Subcutaneous abdominal adipose tissue (tissue), 5 donors: ENCODE measurements around the gene SEC14L2.
"Not testable (repeated sequence)": the region's sequence is repeated elsewhere in the genome, so short reads cannot be mapped to it uniquely, and the experiment has no call there.

Experiments used
- H3K27ac ChIP-seq: one replicate; pipeline ENCODE4 v1.7.0; 2013; ENCODE audit warnings: low read depth, mild to moderate bottlenecking, inconsistent platforms, low read length, moderate library complexity
- H3K27me3 ChIP-seq, 5 donors: one replicate each; pipeline ENCODE4 v1.7.0; 2013; ENCODE audit warnings: low read length in 5 of 5, inconsistent platforms in 1 of 5; ENCODE audit not compliant: control insufficient read depth in 5 of 5, insufficient read depth in 4 of 5
- H3K36me3 ChIP-seq, 5 donors: one replicate each; pipeline ENCODE4 v1.7.0; 2013; ENCODE audit warnings: low read length in 5 of 5; ENCODE audit not compliant: control insufficient read depth in 5 of 5, insufficient read depth in 5 of 5
- H3K4me1 ChIP-seq, 5 donors: one replicate each; pipeline ENCODE4 v1.7.0; 2013; ENCODE audit warnings: low read length in 5 of 5, mild to moderate bottlenecking in 3 of 5, moderate library complexity in 1 of 5; ENCODE audit not compliant: control insufficient read depth in 5 of 5, insufficient read depth in 5 of 5
- H3K4me3 ChIP-seq, 5 donors: one replicate each; pipeline ENCODE4 v1.7.0; 2013; ENCODE audit warnings: low read length in 5 of 5, low read depth in 1 of 5
- H3K9ac ChIP-seq, 5 donors: one replicate each; pipeline ENCODE4 v1.7.0; 2013; ENCODE audit warnings: low read length in 5 of 5, mild to moderate bottlenecking in 4 of 5, moderate library complexity in 3 of 5
- H3K9me3 ChIP-seq, 5 donors: one replicate each; pipeline ENCODE4 v1.7.0; 2013; ENCODE audit warnings: low read length in 5 of 5; ENCODE audit not compliant: control insufficient read depth in 5 of 5
- donor health status: healthy.
- donor health status: healthy.
- donor health status: healthy.
- donor health status: healthy.
- donor health status: healthy.

Gene SEC14L2

GRCh38 chr22:30460555-30460954 is 63.7 kb downstream of the SEC14L2 start:
- not testable (repeated sequence) for H3K36me3 ChIP-seq, H3K9ac ChIP-seq, H3K27ac ChIP-seq, H3K4me1 ChIP-seq, H3K4me3 ChIP-seq, H3K9me3 ChIP-seq
- peaks cover 0 to 27% (median 5%) of the 10 kb centered on the region in 5 donors for H3K27me3 ChIP-seq

GRCh38 chr22:30469165-30469564 is 72.3 kb downstream of the SEC14L2 start:
- no peak overlapping the region for H3K4me3 ChIP-seq
- H3K9me3 ChIP-seq, result no peaks in the 10 kb centered on the region
- H3K27me3 ChIP-seq, result peaks cover 6 to 23% (median 19%) of the 10 kb centered on the region in 5 donors
- no peaks in the 10 kb centered on the region for H3K36me3 ChIP-seq
- no peak overlapping the region for H3K27ac ChIP-seq
- H3K4me1 ChIP-seq, result no peaks in the 10 kb centered on the region
- no peak overlapping the region for H3K9ac ChIP-seq

GRCh38 chr22:30470655-30471054 is 73.8 kb downstream of the SEC14L2 start:
- Histone ChIP-seq H3K9me3 (no peaks in the 10 kb centered on the region), H3K27ac (no peak overlapping the region), H3K4me1 (no peaks in the 10 kb centered on the region), H3K27me3 (peaks cover 10 to 26% (median 19%) of the 10 kb centered on the region in 5 donors), H3K4me3 (no peak overlapping the region), H3K9ac (no peak overlapping the region), H3K36me3 (no peaks in the 10 kb centered on the region)

- no peaks in the 10 kb centered on the region for H3K9me3 ChIP-seq
- no peak within 1 kb of the TSS for H3K4me3 ChIP-seq
- H3K27me3 ChIP-seq, result peaks cover 10 to 26% (median 19%) of the 10 kb centered on the region in 5 donors
- H3K4me1 ChIP-seq, result no peaks in the 10 kb centered on the region
- H3K9ac ChIP-seq, result no peak within 1 kb of the TSS
- H3K36me3 ChIP-seq, result no peaks in the 10 kb centered on the region
- H3K27ac ChIP-seq, result no peak within 1 kb of the TSS
Measured at GRCh38 chr22:30471616-30472318, 74.9 kb downstream of the SEC14L2 start, which contains the start of gene SEC14L3. Gene SEC14L3 (minus strand): TSS chr22:30472017. CDS start chr22:30471958, 59 bp downstream.

- H3K27me3 ChIP-seq, result peaks cover 10 to 26% (median 19%) of the 10 kb centered on the region in 5 donors
- no peaks in the 10 kb centered on the region for H3K36me3 ChIP-seq
- H3K4me3 ChIP-seq, result no peak overlapping the region
- H3K27ac ChIP-seq, result no peak overlapping the region
- no peaks in the 10 kb centered on the region for H3K4me1 ChIP-seq
- H3K9me3 ChIP-seq, result no peaks in the 10 kb centered on the region
- H3K9ac ChIP-seq, result no peak overlapping the region
Measured at GRCh38 chr22:30472994-30473720, 76.3 kb downstream of the SEC14L2 start.

- Histone ChIP-seq H3K27me3 (peaks cover 10 to 26% (median 19%) of the 10 kb centered on the region in 5 donors), H3K4me3 (no peak overlapping the region), H3K9me3 (peaks cover 0 to 8% (median 0%) of the 10 kb centered on the region in 5 donors), H3K4me1 (no peaks in the 10 kb centered on the region), H3K27ac (no peak overlapping the region), H3K36me3 (no peaks in the 10 kb centered on the region), H3K9ac (no peak overlapping the region)
Measured at GRCh38 chr22:30474121-30474520, 77.3 kb downstream of the SEC14L2 start.
